Measurements from ENCODE around the gene ARHGAP4.
A peak's percentile ranks its signal among the peaks of the same experiment; 100 is the strongest.

The ARHGAP4 gene

DNA sequence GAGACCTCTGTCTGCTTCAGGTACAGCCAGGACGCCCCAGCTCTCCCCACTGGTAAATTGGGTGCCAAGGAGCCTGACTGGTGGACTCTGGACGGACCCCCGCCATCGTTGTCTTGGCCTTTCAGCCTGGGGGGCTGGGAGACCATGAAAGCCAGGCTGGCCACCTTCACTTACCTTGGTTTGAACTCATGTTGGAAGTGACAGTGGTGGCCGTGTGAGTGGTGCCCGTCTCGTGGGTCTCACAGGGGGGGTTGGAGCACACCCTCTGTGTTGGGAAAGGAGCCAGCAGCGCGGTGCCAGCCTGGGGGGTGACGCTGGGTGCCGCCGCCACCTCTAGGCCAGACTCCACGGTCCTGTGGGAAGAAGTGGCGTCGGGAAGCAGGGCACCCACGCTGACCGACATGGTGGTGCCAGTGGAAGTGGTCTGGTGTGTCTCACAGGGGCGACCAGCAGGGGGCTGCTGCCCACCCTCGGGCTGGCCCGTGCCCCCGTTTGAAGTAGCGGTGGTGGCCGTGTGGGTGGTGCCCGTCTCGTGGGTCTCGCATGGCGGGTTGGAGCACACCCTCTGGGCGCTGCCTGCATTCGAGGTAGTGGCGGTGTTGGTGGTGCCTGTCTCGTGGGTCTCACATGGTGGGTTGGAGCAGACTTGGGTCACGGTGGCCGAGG is 28.0 kb upstream of the ARHGAP4 start:
- H3K27ac Mint-ChIP-seq, result peak overlapping the region in 1 of 2 donors; percentile 42
- peaks cover 59% of the 10 kb centered on the region for H3K4me1 Mint-ChIP-seq
- ATAC-seq (no peak), DNase-seq (no peak)
- H3K27me3 Mint-ChIP-seq, result no peaks in the 10 kb centered on the region
- no peak overlapping the region for H3K4me3 Mint-ChIP-seq
- no peaks in the 10 kb centered on the region for H3K9me3 Mint-ChIP-seq

DNA sequence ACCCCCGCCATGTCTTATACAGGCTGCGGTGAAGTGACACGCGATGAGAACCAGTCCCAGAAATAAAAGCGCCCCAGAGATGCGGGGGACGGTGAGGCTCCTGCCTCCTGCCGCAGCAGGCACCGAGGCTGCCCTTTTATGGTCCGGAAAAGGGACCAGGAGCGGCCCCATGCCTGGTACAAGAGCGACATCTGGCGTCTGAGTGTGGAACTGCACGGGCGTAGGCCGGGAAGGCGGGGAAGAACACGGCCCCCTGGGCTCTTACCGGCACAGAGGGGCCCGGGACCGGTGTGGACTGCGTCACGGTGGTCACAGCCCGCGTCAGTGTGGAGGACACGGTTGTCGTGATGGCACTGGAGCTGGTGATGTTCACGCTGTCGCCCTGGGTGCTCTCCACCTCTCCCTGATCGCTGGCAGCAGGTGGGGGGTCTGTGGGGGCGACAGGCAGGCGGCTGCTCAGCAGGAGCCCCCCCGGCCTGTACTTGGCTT is 27.3 kb upstream of the ARHGAP4 start:
- Mint-ChIP-seq H3K27me3 (no peaks in the 10 kb centered on the region), H3K4me3 (peak overlapping the region in 1 of 2 donors; percentile 45), H3K27ac (peak overlapping the region; percentile 20 to 78), H3K4me1 (peaks cover 65% of the 10 kb centered on the region), H3K9me3 (no peaks in the 10 kb centered on the region)
- DNase-seq (peak; percentile 77 to 79), ATAC-seq (peak; percentile 81)

DNA sequence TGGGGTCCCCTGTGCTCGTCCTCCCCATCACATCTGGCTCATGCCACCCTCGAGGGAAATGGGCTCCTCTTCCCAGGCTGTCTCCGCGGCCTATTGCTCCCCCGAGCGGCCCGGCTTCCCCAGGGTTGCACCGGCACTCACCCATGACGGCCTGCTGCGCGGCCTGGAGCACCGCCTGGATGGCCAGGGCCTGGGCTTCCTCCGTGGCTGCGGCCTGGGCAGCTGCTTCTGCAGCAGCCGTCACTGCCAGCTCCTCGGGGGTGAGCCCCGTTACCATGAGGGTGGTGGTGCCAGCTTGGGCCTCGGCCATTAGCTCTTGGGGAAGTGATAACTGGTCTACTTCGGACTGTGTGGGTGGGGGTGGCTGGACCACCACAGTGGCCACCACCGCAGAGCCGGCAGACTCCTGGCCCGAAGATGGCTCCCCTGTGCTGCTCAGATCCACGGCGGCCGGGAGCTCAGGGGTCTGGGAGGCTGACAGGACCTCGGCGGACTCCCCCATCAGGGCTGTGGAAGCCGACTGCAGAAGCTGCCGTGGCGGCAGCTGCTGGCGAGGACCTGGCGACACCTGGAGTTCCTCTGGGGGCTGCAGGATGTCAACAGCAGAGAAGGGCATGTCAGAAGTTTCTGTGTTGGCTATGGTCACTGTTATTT is 26.4 kb upstream of the ARHGAP4 start:
- no peak for ATAC-seq
- peak overlapping the region in 1 of 2 donors; percentile 8 for H3K4me3 Mint-ChIP-seq
- DNase-seq, result no peak
- no peak overlapping the region for H3K27ac Mint-ChIP-seq
- no peaks in the 10 kb centered on the region for H3K27me3 Mint-ChIP-seq
- peaks cover 74% of the 10 kb centered on the region for H3K4me1 Mint-ChIP-seq
- H3K9me3 Mint-ChIP-seq, result no peaks in the 10 kb centered on the region

DNA sequence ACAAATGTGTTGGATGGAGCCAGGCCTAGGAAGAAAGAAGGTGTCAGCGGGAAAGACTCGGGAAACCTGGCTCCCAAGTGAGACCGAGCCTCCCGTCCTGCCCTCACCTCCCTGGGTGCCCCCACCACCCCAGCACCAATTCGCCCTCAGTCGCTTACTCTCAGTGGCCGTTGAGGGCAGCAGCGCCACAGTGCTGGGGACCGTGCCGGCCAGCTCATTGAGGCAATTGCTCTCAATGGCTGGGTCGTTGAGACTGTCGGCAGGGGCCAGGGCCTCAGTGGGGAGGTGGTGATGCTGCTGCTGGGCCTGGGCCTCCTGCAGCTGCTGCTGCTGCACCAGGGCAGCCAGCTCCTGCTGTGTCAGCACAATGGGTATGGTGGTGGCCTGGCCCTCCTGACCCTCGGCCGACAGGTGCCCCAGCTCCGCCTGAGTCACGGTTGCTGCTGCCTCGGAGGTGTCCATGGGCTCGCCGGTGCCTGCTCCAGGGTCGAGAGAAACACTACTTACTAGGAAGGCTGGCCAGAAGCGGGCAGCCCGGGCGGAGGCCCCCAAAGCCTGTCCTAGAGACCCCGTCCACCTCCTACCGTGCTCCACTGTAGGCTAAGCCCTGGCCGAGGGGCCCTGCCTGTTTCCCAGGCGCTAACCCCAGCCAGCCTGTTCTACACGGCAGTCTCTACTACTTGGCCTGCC is 25.8 kb upstream of the ARHGAP4 start:
- no peaks in the 10 kb centered on the region for H3K9me3 Mint-ChIP-seq
- H3K27ac Mint-ChIP-seq, result peak overlapping the region in 1 of 2 donors; percentile 93
- H3K4me3 Mint-ChIP-seq, result peak overlapping the region in 1 of 2 donors; percentile 40
- ATAC-seq (no peak), DNase-seq (no peak)
- no peaks in the 10 kb centered on the region for H3K27me3 Mint-ChIP-seq
- peaks cover 81% of the 10 kb centered on the region for H3K4me1 Mint-ChIP-seq

DNA sequence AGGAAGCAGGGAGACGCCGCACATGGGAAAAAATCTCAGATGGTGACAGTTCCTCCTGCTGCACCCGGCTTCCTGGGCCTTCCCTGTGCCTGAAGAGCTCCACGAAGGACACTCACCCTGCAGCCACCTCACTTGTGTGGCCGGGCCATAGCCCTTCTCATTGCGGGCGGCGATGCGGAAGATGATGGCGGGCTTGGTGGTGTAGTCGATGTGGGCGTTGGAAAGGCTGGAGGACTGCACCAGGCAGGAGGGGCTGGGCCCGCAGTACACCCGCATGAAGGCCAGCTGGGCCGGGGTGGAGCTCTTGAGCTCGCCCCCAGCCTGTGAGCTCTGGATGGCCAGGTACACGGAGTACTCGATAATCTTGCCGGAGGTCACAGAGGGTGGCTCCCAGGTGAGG is 24.1 kb upstream of the ARHGAP4 start:
- no peaks in the 10 kb centered on the region for H3K9me3 Mint-ChIP-seq
- H3K4me1 Mint-ChIP-seq, result peaks cover 73% of the 10 kb centered on the region
- ATAC-seq (no peak), DNase-seq (no peak)
- H3K27ac Mint-ChIP-seq, result peak overlapping the region in 1 of 2 donors; percentile 25
- H3K27me3 Mint-ChIP-seq, result no peaks in the 10 kb centered on the region
- H3K4me3 Mint-ChIP-seq, result peak overlapping the region in 1 of 2 donors; percentile 61

DNA sequence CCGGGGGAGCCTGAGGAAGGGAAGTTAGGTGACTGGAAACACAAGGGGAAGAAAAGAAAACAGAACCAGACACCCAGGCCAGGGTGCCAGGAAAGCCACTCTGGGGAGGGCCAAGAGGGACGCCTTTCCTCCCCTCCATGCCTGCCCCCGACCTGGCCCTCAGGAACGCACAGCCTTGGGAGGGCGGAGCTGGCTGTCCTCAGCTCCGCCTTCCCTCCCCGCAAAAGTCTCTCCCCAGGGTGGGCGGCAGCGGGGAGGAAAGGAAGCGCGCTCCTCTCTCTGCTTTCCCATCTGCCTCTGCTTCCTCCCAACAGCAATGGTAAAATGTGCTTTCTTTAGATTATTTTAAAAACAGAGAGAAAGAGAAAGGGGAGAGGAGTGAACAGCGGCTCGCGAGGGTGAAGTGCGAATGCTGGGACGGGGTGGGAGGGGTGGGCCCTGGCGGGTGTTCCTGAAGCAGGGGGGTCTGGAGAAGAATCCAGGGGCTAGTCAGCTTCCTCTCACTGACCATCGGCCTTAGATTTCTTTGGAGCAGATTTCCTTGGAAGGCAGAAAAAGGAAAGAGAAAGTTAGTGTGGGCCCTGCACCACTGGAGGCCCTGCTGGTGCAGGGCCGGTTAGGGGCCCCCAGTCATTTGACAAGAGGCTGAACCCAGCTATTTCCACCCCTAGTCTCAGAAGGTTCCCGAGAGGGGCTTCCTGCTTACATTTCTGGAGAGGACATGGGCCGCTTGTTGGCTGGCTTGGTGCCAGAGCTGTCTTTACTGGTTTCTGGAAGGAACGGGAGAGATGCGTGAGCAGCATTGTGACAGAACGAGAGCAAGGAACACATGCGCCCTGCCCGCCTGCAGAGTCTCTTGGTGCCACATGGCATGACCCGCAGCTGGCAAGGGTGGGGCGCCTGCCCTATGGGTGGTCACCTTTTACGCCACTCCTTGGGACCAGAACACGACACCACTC is 23.1 kb upstream of the ARHGAP4 start:
- Mint-ChIP-seq H3K4me3 (peak overlapping the region; percentile 61 to 62), H3K4me1 (peaks cover 71% of the 10 kb centered on the region), H3K27me3 (no peaks in the 10 kb centered on the region), H3K9me3 (no peaks in the 10 kb centered on the region), H3K27ac (peak overlapping the region; percentile 80 to 83)
- DNase-seq (no peak), ATAC-seq (no peak)

DNA sequence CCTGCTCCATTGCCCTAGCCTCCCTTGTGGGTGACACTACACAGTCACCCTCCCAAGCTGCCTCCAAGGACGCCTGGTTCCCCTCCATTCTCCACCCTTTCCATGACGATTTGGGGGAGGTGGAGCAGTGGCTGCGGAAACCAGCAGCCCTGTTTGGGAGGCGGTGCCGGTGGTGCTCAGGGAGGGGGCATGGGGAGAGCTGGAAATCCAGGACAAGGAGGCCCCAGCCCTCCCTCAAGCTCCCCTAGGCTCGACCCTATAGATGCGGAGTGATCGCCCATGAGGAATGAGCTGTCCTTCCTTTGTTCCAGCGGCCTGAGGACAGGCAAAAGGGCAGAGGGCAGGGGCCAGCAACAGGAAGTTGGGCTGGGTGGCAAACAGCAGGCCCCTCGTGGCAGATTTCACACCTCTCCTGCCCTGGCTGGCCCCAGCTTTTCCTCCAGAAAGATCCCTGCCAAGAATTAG is 22.0 kb upstream of the ARHGAP4 start:
- DNase-seq (no peak), ATAC-seq (no peak)
- no peaks in the 10 kb centered on the region for H3K9me3 Mint-ChIP-seq
- H3K27ac Mint-ChIP-seq, result peak overlapping the region; percentile 7 to 83
- H3K4me3 Mint-ChIP-seq, result peak overlapping the region; percentile 49 to 63
- H3K4me1 Mint-ChIP-seq, result peaks cover 74% of the 10 kb centered on the region
- no peaks in the 10 kb centered on the region for H3K27me3 Mint-ChIP-seq

DNA sequence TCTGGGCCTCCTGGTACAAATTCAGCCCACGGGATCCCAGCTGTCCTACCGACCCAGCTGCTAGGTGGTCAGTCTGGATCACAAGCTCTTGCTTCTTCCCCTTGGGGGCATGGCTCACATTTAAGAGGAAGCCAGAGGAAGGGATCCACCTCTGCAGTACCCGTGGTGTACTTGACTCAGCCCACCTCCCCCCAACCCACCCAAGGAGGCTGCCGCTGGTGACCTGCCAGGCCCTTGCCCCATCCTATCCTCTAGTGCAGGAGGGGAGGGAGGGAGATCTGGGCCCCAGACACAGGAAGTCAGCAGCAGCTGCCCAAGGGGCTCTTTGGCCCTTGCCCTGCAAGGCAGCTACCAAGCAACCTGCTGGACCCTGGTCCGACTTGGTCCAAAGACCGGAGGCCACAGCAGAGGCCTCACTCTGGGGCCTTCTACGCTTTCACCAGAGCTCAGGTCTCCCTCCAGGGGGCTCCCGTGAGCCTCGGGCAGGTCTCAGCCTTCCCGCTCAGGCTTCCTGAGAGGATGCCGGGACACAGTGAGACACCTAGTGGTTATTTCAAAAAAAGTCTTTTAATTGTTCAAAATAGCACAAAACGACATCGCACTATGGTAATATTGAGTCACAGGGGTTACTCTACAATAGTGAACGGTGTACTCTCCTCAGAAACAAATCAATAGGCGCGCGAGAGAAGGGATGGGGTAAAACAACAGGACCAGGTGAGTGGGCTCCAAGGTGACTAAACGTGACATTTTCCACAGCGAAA is 21.1 kb upstream of the ARHGAP4 start:
- H3K27ac Mint-ChIP-seq, result peak overlapping the region; percentile 54 to 83
- no peaks in the 10 kb centered on the region for H3K9me3 Mint-ChIP-seq
- peak overlapping the region; percentile 16 to 53 for H3K4me3 Mint-ChIP-seq
- peak; percentile 79 for ATAC-seq
- H3K27me3 Mint-ChIP-seq, result no peaks in the 10 kb centered on the region
- H3K4me1 Mint-ChIP-seq, result peaks cover 72% of the 10 kb centered on the region
- DNase-seq, result peak; percentile 73 to 83

DNA sequence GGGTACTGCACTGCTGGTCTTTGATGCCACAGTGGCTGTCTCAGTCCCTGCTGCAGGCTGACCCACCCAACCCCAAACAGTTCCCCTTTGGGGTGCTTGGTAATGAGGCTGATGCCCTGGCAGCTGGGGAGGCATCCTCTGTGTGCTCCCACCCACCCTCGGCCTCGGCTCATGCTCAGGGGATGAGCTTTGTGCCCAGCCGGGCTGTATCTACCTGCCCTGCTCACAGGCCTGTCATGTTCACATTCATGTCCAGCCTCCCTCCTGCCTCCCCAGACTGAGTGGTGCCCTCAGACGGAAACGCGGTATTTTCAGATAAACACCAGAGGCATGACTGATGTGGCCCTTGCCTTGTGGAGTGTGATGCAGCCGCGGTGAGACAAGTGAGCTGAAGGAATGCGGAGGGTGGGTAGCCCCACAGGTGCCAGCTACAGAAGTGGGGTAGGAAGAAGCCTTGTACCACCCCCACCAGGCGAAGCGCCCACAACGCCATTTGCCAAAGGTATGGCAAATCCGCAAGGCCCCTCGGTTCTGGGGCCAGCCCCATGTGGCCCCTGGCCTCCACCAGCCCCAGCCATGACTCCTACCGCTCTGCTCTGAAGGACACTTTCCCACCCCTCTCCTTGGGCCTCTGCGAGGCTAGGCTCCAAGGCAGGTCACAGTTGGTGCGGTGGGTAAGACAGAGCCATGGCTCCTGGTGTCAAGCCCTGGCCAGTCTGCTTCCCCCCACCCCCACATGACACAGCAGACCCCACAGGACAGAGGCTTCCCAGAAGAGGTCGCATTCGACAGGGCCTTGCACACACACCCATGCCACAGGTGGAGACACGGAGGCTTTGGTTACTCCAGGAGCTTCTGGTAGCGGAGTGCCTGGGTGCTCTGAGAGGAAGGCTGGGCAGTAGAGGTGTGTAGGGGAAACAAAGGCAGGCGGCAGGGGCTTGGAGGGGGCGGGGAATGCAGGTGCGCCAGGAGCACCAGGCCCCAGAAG is 20.2 kb upstream of the ARHGAP4 start:
- no peak for DNase-seq
- no peak overlapping the region for H3K27ac Mint-ChIP-seq

DNA sequence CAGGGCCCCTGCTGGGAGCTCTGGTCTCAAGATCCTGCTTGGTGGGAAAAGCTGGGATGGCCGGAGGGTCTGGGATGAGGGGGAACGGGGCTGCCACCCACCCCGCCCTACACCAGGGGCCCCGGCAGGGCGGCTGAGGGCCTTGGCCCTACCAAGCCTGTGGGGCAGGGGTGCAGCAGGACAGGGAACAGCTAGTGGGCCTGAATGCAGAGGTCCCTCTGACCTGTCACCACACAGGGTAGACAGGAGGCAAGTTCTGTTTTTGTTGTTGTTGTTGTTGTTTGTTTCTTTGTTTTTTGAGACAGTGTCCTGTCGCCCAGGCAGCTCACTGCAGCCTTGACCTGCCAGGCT is 18.7 kb upstream of the ARHGAP4 start:
- no peak for DNase-seq
- no peak overlapping the region for H3K27ac Mint-ChIP-seq
- H3K27me3 Mint-ChIP-seq, result no peaks in the 10 kb centered on the region
- no peaks in the 10 kb centered on the region for H3K9me3 Mint-ChIP-seq
- peak; percentile 36 for ATAC-seq
- peaks cover 62% of the 10 kb centered on the region for H3K4me1 Mint-ChIP-seq
- peak overlapping the region; percentile 89 to 96 for H3K4me3 Mint-ChIP-seq

More for the DNA sequence above, 20.2 kb upstream of the ARHGAP4 start:
- peaks cover 70% of the 10 kb centered on the region for H3K4me1 Mint-ChIP-seq
- no peak for ATAC-seq
- H3K27me3 Mint-ChIP-seq, result no peaks in the 10 kb centered on the region
- H3K9me3 Mint-ChIP-seq, result no peaks in the 10 kb centered on the region
- no peak overlapping the region for H3K4me3 Mint-ChIP-seq

DNA sequence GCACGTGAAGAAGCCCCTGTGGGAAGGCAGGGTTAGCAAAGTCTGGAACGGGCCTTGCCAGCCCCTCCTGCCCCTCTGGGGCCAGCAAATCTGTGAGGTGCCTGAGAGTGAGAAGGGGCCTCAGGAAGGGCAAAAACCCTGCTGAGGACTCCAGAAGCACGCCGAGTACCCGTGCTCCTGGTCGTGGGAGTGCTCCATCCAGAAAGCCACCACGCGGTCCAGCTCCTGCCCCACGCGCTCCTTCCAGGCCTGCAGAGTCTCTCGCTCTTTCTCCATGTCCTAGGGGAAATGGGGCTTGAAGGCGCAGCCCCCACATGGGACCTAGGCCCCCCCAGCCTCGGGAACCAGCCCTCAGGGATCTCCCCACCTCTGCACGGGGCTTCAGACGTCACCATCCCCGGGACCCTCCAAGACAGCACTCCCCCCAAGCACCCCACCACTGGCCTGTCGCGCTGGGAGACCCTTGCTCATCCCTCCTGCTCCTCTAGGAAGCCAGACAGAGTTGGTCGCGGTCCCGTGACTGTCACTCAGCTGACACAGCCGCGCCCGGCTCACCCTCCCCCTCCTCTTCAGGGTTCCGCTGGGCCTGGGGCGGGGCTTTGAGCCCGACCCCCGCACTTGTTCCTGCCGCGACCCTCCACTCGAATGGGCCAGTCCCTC is 18.2 kb upstream of the ARHGAP4 start, which contains the start of gene RENBP:
Gene RENBP (minus strand): TSS at position 504 of the 660 bp plus-strand sequence. CDS start 33 bp downstream, at position 471.
- Mint-ChIP-seq H3K9me3 (no peaks in the 10 kb centered on the region), H3K27ac (peak within 1 kb of the TSS; percentile 79 to 97), H3K4me1 (peaks cover 62% of the 10 kb centered on the region), H3K4me3 (peak within 1 kb of the TSS; percentile 89 to 96), H3K27me3 (no peaks in the 10 kb centered on the region)
- DNase-seq (peak in 1 of 2 donors; percentile 40), ATAC-seq (peak; percentile 47)

DNA sequence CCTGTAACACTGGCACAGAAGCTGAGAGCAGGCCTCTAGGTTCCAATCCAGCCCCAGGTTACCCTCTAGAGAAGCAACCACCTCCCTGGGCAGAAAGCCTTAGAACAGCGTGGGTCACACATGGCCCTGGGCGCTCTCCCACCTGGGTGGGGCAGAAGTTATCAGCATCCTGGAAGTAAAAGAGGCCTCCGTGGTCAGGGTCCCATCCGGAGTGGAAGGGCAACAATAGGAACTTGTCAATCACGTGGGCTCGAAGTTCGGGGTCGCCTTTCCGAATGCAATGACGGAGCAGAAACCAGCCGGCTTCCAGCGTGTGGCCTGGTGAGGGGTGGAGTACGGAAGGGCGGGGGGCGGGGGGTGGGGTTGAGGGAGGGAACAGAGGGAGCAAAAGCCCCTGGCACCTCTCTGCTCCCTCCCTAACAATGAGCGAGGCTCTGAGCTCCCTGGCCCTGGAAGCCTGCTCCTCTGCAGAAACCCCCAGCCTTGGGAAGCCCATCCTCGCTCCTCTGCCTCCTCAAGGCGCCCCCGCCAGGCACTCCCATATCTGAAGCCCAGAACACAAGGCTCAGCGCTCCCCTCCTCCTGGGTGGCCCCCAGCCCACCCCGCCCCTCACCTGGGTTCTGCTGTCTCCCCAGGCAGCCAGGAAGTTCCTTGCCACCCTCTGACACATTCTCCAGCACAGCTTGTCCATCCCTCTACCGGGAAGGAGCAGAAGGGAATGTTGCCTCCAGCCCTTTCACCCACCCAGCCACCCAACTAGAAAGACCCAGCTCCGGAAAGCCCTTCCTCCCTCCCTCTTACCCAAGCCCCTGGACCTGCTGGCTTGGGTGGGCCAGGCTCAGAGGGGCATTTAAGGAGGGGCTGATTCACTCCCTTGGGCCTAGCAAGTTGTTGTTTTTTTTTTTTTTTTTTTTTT is 15.5 kb upstream of the ARHGAP4 start:
- Mint-ChIP-seq H3K27ac (peak overlapping the region; percentile 48 to 65), H3K4me3 (peak overlapping the region; percentile 84 to 86), H3K4me1 (peaks cover 49% of the 10 kb centered on the region), H3K27me3 (no peaks in the 10 kb centered on the region), H3K9me3 (no peaks in the 10 kb centered on the region)
- DNase-seq (no peak), ATAC-seq (no peak)
